ENCODE results near the gene SLC25A12.

The SLC25A12 gene

GRCh38 chr2:171735991-171736710 lies 157.9 kb downstream of the SLC25A12 start:
- Histone ChIP-seq H3K4me3 (no peak overlapping the region), H3K27ac (no peak overlapping the region), H3K9me3 (ENCODE audit: low read depth, low read length) (no peaks in the 10 kb centered on the region), H3K36me3 (ENCODE audit: insufficient read depth, low read length) (peaks cover 62% of the 10 kb centered on the region), H3K9ac (ENCODE audit: insufficient read length) (no peak overlapping the region)
- TF ChIP-seq POLR2AphosphoS5 (IDR thresholded peaks at IDR 0.05; ENCODE audit: borderline replicate concordance, low read depth, low read length) (no peak), FOXP2 (optimal IDR thresholded peaks at IDR 0.05; ENCODE audit: control extremely low read depth, extremely low read length, insufficient read depth) (no peak), EZH2 (IDR thresholded peaks at IDR 0.05) (no peak)
- no peak for DNase-seq (ENCODE audit: low read depth, low spot score)

Data from SK-N-MC (cell line).